Ureter (tissue), 1 donor: Measurements from ENCODE around the gene MRPS26. TPM values are rescaled to one million over a fixed set of nuclear protein-coding genes. Genes with fewer than 3 reads are reported as not detected.
A peak's percentile ranks its signal among the peaks of the same experiment; 100 is the strongest.
"Not testable (repeated sequence)": the region's sequence is repeated elsewhere in the genome, so short reads cannot be mapped to it uniquely, and the experiment has no call there.

Experiments used
- DNase-seq: peaks from one replicate; pipeline ENCODE4 v3.0.0-alpha.2; 2020; ENCODE audit warnings: low spot score
- total RNA-seq: library from RNA; stranded (reverse); gene quantifications from one replicate; pipeline ENCODE4 v1.2.4, GENCODE V29; 2023
- donor health status: DM: yes; HTN: yes; CAD: no.

MRPS26 gene
- total RNA-seq, 1 donor from 2014 or later: 49.6 TPM

DNA sequence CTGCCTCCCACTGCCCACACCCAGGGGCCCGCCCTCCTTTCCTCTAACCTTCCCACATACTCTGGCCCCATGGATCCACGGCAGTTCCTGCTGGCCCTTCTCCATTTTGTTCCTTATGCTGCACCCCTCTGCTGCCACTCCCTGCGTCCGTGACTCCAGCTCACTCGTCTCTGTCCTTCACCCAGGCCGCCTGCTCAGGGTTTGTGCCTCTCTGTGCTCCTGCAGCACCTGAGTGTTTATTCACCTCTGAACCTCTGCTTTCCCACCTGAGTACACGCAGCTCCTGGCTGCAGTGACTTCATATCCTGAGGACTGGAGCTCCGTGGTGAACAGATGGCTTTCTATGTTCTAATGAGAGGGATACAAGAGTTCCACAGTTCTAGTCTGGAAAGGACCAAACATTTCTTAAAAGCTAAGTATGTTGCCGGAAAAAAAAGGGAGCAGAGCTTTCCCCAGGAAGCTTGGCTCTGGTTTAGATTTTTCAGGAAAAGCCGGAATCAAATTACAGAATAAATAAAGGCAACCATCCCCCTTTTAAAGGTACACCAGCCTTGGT is 3.9 kb upstream of the MRPS26 start:
- no peak for DNase-seq

DNA sequence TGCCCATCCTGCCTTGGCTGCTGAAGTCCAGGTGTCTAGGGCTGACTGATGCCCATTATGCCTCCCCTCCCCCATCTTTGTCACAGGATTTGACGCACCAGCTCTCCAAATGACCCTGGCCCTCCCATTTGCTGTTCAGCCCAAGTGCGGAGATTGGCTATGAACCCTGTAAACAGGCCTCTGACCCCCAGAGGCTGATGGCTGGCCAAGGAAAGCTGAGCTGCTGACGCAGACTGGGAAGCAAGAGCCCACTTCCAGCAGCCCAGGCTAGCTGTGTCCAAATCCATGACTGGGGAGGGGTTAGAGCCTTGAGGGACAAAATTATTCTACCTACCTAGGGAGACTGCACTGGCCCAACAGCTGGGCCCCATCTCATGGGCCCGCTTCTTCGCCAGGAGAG is 3.2 kb upstream of the MRPS26 start:
- no peak for DNase-seq

DNA sequence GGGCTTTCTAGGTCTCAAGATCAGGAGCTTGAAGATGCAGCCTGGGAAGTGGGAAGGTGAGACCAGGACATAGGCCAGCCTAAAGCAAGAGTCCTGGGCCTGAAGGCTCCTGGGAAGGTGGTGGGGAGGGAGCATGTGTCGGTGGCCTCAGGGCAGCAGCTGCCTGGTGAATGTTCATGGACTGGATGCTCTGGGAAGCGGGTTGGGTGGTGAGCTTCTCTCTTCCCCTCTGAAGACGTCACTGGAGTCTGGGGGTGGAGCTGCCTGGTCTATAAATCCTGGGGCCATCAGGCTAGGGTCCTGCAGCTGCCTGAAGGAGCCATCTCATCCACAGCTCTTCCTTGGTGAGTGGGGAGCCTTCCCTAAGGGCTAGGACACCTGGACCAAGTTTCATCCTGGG is 2.5 kb upstream of the MRPS26 start, which contains the start of gene GNRH2:
GNRH2 (plus strand) TSS at position 301 of the 400 bp plus-strand sequence. CDS start 793 bp downstream, outside the sequence.
- DNase-seq: no peak

DNA sequence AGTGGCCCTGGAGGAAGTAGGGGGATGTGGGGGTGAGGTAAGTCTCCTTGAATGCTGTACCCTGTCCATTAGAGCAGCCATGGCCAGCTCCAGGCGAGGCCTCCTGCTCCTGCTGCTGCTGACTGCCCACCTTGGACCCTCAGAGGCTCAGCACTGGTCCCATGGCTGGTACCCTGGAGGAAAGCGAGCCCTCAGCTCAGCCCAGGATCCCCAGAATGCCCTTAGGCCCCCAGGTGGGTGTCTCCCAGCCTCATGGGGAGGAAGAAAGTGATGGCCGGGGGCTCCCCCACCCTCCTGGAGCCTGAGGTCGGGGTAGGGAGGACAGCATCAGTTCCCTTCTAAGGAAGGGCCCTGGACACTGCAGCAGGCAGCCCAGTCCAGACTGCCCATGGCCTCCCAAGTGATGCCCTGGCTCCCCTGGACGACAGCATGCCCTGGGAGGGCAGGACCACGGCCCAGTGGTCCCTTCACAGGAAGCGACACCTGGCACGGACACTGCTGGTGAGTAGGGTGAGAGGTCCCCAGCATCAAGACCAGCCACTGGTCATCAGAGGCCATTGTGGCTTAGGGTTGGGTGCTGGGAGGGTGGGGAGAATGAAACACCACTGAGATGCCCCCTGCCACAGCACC is 1.4 kb upstream of the MRPS26 start:
- DNase-seq: no peak

DNA sequence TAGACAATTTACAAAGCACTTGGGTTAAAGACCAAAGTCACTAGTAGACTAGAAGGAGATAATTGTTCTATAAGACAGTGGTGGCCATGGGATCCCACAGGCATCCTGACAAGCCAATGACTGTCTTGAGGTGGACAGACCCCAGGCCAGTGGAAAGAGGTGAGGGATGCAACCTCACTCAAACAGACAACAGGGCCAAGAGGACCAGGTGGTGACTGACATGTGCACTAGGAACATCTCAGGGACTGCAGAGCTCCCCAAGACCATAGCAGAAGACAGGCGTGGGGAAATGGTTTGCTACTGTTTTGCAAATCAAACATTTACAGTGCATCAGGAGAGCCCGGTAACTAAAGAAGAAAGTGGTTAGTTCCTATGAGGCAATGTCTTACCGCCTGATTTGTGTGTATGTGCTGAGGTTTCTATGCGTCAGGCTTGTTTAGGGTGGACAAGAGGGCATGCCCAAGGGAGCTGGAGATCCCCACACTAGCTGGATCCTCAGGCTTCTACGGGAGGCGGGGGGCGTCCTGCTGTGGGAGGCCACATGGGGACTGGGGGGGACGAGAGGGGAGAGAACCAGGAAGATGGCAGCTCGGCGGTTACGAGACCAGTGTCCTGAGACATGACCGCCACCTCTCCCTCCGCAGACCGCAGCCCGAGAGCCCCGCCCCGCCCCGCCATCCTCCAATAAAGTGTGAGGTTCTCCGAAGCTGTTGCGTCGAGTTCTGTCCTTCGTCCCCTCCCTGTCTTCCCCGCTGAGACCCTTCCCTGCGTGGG is 623 bp upstream of the MRPS26 start:
- DNase-seq: no peak

DNA sequence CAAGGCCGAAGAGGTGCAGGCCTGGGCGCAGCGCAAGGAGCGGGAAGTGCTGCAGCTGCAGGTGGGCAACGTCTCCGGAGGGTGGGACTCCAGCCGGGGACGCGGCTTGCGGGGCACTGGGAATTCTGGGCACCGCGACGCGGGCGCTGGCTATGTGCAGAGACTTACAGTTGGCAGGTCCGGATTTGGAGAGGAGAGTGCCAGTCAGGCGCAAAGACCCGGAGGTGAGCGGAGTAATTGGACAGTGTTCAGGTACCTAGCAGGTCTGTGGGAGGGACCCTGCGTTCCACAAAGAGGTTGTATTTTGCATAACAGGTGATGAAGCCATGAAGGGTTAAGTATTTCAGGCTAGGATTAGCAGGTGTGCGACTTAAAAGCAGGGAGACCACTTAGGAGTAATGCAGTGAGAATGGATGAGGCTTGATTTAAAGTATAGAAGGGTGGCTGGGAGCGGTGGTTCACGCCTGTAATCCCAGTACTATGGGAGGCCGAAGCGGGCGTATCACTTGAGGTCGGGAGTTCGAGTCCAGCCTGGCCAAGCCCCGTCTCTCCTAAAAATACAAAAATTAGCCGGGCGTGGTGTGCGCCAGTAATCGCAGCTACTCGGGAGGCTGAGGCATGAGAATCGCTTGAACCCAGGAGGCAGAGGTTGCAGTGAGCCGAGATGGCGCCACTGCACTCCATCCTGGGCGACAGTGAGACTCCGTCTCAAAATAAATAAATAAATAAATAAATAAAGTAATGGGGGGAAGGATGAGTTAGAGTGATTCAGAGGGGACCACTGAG is 1.0 kb downstream of the MRPS26 start:
- peak; percentile 52 for DNase-seq

DNA sequence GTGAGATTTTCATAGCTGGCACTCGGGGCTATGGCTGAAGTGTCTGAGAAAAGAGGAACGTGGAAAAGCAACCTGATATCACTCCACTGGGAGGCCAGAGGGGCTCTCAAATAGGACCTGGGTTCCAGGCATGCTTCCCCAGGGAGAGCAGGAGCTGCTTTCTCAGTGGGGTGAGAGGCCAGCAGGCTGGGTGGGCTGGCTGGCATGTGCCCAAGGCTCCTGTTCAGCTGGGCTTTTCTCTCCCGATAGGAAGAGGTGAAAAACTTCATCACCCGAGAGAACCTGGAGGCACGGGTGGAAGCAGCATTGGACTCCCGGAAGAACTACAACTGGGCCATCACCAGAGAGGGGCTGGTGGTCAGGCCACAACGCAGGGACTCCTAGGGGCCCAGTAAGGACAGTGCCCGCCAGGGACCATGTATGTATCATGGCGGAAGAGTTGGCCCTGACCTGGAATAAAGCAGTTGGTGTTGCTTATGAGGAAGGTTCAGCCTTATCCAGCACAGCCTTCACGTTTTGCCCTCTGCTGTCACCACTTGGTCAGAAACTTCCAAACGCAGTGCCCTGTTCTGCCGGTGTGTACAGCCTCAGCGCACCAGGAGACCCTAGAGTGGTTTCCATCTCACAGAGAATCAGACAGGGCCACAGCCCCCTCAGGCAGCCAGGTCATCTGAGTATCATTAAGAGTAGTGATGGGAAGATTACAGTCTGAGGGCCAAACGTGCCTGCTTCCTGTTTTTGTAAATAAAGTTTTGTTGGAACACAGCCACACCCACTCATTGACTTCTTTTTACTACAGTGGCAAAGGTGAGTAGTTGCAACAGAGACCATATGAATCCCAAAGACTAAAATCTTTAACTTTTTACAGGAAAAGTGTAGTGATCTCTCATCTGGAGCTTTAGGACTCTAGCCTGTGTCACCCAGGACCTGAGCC is 1.9 kb downstream of the MRPS26 start:
- DNase-seq: no peak

DNA sequence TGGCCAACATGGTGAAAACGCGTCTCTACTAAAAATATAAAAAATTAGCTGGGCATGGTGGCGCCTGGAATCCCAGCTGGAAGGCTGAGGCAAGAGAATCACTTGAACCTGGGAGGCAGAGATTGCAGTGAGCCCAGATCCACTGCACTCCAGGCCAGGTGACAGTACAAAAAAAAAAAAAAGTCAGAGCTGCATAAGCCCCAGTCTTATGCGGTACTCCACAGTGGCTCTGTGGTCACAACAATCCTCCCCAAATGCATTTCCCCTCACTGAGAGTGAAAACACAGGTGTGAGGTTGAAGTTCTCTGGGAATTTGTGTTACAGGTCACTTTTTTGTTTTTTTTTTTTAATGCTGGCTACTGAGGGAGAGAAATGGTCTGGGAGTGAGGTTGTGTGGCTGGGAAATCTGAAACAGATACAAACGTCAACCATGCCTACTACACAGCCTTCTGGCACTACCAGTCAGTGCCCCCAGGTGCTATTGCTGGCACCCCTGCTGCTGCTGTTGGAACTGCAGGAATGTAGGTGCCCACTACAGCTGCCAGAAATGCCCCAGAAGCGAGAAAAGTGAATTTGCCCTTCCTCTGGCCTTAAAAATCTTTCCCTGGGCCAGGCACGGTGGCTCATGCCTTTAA is 5.7 kb downstream of the MRPS26 start:
- no peak for DNase-seq

DNA sequence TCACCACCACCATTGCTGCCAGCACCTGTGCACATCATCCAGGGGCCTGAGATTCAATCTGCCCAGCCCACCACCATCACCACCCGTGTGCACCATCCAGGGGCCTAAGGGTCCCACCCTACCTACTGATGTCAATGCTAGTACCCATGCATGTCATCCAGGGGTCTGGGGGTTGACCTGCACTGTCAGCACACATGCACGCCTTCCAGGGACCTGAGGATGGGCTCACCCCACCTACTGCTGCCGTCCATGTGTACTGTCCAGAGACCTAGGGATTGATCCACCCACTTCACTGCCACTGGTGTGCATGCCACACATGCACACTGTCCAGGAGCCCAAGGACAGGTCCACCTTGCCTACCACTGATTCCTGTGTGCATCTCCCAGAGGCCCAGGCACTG is 13.6 kb downstream of the MRPS26 start:
- no peak for DNase-seq

DNA sequence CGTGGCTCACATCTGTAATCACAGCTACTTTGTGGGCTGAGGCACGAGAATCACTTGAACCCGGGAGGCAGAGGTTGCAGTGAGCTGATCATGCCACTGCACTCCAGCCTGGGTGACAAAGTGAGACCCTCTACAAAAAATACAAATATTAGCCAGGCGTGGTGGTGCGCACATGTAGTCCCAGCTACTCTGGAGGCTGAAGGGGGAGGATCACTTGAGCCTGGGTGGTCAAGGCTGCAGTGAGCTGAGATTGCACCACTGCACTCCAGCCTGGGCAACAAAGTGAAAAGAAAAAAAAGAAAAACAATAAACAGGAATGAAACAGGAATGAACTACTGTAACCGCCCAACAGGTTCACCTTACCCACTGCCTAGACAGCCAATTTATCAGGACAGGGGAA is 18.3 kb downstream of the MRPS26 start:
- not testable (repeated sequence) for DNase-seq

DNA sequence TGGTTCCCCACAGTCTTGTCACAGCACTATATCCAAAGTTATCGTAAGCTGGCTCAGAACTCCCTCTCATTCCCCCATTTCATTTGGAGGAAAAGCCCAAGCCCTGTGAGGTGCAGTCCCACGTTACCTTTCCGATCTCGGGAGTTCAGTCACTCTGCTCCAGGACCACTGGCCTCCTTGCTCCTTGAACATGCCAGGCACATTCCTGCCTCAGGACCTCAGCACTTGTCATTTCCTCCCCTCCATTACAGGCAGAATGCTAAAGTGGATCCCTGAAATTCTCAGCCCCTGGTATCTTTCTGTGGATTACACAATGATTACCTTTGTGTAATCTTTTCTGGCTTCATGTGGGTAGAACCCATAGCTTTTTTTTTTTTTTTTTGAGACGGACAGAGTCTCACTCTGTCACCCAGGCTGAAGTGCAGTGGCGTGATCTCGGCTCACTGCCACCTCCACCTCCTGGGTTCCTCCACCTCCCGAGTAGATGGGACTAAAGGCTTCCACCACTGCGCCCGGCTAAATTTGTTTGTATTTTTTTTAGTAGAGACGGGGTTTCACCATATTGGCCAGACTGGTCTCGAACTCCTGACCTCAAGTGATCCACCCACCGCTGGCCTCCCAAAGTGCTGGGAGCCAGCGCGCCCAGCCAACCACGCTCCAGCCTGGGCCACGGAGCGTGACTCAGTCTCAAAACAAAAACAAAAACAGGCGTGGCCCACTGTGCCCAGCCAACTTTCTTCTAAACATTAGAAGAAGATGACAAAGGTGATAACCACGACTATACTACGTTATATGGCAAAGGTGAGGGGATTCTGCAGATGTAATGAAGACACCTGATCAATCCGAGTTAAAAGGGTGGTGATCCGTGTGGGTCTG is 21.5 kb downstream of the MRPS26 start:
- DNase-seq: no peak

DNA sequence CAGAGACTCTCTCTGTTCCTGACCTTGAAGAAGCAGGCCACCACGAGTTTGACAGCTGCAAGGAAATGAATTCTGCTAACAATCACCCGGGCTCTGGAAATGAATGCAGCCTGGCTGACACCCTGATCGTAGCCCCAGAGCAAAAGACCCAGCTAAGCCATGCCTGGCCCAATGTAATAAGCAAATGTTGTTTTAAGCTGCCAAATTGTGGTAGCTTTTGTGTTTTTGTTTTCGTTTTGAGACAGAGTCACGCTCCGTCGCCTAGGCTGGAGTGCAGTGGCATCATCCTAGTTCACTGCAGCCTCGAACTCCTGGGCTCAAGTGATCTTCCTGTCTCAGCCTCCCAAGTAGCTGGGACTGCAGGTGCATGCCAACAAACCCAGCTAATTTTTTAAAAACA is 22.2 kb downstream of the MRPS26 start:
- no peak for DNase-seq

DNA sequence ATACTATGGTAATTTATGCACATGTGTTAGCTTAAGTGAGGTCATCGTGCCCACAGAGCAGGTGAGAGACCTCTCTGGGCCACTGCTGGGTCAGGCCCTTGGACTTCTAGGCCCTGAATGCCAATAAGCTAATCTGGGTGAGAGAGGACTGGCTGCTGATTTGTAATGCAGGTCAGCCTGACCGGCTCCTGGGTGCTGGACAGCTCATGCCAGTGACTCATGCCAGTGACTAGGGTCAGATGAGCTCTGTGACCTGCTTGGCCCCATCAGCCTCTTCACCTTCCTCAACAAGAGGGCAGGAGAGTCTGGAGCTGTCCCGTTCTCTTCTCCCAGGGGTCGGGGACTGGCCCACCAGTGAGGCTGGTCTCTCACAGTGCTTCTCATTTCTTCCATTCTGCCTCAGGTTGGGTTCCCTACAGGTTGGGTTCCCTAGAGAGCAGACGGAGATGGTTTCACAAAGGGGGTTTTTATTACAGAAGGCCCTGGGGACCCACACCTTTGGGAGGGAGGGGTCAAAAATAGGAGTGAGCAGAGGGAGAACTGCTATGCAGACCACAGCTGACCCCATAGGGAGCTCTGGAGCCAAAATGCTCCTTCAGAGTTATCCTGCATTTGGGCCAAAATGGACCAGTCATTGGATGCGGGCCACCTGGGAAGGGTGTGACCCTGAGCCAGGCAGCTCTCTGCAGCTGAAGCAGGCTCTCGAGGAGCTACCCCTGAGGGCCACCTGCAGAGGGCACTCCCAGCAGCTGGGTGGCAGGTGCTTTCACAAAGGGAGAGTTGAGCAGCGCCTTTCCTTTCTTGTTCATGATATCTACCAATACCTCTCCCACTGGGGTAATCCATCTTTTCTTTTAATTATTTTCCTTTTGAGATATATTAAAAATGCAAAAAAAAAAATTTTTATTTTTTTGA is 23.4 kb downstream of the MRPS26 start:
- no peak for DNase-seq

DNA sequence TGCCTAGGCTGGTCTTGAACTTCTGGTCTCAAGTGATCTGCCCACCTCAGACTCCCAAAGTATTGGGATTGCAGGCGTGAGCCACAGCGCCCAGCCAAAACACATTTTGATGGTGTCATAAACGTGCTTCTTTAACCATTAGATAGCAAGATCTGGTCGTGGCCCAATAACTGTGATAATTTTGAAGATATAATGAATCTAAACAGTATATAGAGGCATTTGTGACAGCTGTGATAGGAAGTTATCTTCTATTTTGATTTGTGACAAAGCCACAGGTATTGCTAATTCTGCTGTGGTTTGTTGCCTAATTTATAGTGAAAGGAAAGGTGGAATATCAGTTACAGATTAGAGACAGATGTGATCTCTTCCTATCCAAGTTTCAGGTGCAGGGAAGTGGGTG is 24.9 kb downstream of the MRPS26 start:
- no peak for DNase-seq

DNA sequence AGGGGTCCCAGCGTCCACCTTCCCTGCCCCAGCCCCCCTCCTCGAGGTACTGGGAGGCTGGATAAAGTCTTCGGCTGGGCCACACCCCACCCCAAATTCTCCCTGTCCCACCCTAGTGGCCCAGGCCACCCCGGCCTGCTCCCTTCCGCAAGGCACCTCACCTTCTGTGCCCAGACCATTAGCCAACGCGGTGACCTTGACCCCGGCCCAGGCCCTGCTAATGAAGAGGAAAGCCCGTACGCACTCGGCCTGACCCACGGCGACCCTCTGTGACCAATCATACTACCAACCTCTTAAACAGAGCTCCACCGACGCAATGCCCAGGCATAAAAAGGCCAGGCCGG is 25.4 kb downstream of the MRPS26 start:
- DNase-seq: no peak

DNA sequence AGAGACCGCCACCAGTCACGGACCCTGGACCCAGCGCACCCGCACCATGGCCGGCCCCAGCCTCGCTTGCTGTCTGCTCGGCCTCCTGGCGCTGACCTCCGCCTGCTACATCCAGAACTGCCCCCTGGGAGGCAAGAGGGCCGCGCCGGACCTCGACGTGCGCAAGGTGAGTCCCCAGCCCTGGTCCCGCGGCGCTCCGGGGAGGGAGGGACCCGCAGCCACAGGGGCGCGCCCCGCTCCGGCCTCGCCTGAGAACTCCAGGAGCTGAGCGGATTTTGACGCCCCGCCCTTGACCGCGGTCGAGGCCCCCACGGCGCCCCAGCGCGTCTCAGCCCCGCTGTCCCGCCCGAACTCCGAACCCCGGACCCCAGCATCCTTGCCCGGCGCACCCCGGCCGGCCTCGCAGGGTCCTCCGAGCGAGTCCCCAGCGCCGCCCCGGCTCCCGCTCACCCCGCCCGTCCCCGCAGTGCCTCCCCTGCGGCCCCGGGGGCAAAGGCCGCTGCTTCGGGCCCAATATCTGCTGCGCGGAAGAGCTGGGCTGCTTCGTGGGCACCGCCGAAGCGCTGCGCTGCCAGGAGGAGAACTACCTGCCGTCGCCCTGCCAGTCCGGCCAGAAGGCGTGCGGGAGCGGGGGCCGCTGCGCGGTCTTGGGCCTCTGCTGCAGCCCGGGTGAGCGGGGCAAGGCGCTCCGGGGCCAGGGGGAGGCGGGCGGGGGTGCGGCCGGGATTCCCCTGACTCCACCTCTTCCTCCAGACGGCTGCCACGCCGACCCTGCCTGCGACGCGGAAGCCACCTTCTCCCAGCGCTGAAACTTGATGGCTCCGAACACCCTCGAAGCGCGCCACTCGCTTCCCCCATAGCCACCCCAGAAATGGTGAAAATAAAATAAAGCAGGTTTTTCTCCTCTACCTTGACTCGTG is 26.0 kb downstream of the MRPS26 start, which contains the start of gene OXT:
OXT (plus strand) TSS at position 11 of the 920 bp plus-strand sequence; CDS start at position 47, 36 bp downstream.
- no peak for DNase-seq

DNA sequence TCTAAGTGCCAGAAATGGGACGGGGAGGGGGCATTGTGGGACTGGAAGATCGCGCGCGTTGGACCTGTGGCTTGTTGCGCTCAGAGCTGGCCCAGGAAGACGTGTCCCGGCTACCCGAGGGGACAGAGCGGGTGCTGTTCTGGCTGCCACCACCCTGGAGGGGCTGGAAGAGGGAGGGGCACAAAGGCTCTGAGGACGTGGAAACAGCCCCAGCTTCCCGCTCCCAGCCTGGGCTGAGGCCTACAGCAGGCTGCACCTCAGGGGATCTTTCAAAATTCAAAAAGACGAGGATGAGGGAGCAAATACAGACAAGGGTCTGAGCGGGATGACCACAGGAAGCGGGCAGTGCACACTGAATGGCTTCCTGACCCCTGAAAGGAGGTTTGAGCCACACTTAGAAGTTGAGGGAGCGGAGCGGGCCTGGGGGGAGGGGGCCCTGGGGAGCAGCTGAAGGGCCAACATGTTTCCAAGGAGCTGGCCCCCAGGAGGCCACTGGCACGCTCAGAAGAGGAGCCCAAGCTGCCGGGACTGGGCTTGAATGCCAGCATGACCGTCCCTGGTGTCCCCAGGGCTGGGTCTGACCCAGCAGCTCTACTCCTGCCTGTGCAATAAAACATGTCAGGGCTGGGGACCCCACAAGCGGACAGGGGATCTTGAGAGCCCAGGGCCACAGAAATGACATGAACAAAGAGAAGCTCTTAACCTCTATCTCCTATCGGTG is 26.8 kb downstream of the MRPS26 start:
- no peak for DNase-seq
